ENCODE measurements around the gene GRM1. TPM values are rescaled to one million over a fixed set of nuclear protein-coding genes. Genes with fewer than 3 reads are reported as not detected.

GRM1 gene
- total RNA-seq, 4 donors from 2014 or later = under 0.01 to 0.19 TPM; not detected in 2

DNA sequence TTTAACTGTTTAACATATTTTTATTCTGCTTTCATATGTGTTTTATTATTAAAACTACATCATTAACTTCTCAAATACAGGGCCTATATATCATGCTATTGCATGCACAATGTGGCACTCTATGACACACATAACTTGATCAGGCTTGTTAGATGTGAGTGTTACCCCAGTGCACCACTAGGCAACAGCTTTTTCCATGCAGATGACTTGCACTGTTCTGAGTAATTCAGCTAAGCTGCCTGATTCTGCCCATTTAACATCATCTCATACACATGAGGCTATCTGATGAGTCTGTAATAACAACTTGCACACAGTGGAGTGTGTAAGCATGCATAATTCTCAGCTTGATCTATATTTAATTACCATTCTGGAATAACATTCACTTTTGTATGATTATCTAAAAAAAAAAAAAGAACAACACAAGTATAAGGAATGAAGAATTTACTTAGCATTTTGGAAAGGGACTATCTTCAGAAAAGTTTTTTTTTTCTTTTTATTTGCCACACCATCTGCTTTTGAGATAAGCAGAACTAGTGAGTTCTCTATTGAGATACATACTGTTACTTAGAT lies 83.1 kb downstream of the GRM1 start:
- H3K36me3 ChIP-seq = no peaks in the 10 kb centered on the region
- H3K9me3 ChIP-seq = peaks cover 0 to 10% (median 3%) of the 10 kb centered on the region in 4 donors
- H3K27me3 ChIP-seq = no peaks in the 10 kb centered on the region
- intact Hi-C loops (cut with DNase I) = no loop called here
- no peak for DNase-seq (ENCODE audit: extremely low spot score)
- no peak overlapping the region for H3K4me3 ChIP-seq
- H3K27ac ChIP-seq (replicated peaks in 1 of 4) = no peak overlapping the region
- no peak for TF ChIP-seq EP300 (IDR thresholded peaks at IDR 0.05)
- no peak for TF ChIP-seq CTCF (IDR thresholded peaks at IDR 0.05)
- no peak for TF ChIP-seq POLR2A (IDR thresholded peaks at IDR 0.05; ENCODE audit: low read depth)
- TF ChIP-seq POLR2AphosphoS5 (IDR thresholded peaks at IDR 0.05) = no peak
- H3K4me1 ChIP-seq = no peaks in the 10 kb centered on the region

DNA sequence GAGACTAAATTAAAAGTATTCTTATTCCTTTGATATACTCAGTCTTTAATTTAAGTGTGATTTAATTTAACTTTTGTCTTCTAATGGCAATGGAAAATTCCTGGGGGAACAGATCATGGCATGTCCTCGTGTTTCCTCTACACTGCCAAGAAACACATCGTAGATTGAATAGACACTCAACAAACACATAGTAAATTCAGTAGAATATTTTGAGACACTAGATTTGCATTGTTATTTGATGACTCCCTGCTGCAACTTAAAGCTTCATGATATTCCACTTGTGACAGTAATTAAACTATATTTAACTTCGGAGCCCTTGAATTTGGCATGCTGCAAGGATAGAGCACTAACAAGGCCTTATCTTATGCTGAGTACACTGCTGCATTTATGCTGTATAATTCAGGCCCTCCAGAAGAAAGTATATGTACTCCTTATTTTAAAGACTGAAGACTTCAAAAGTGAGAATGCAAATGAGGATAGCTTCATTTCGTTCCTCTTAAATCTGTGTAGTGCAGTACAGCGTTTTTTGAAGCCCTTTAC lies 84.3 kb downstream of the GRM1 start:
- DNase-seq (ENCODE audit: extremely low spot score) = no peak
- no peak overlapping the region for H3K27ac ChIP-seq (replicated peaks in 1 of 4)
- no peaks in the 10 kb centered on the region for H3K36me3 ChIP-seq
- peaks cover 0 to 10% (median 3%) of the 10 kb centered on the region in 4 donors for H3K9me3 ChIP-seq
- 62% methylated on average over 5 of the region's 5 CpGs for WGBS
- no peak overlapping the region for H3K4me3 ChIP-seq
- no peaks in the 10 kb centered on the region for H3K27me3 ChIP-seq
- H3K4me1 ChIP-seq = no peaks in the 10 kb centered on the region
- intact Hi-C loops (cut with DNase I) = no loop called here
- TF ChIP-seq CTCF (IDR thresholded peaks at IDR 0.05) (no peak), POLR2AphosphoS5 (IDR thresholded peaks at IDR 0.05) (no peak), EP300 (IDR thresholded peaks at IDR 0.05) (no peak), POLR2A (IDR thresholded peaks at IDR 0.05; ENCODE audit: low read depth) (no peak)

DNA sequence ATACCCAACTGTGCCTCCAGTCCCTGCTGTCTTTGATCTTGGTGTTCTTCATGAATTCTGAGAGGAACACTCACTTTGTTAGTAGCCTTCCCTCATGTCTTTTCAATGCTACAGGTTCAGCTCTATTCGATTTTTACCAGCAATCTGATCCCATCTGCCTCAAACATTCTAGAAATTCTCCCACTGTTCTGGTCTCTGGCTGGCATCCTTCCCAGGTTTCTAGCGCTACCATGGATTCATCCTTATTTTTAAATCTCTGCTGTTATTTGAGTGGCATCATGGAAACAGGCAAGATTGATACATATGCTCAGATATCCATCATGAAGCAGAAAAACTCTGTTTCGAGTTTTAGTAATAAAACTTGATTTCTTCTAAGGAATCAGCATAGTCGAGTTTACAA lies 94.8 kb downstream of the GRM1 start:
- TF ChIP-seq CTCF (IDR thresholded peaks at IDR 0.05) (no peak), POLR2AphosphoS5 (IDR thresholded peaks at IDR 0.05) (no peak), POLR2A (IDR thresholded peaks at IDR 0.05; ENCODE audit: low read depth) (no peak), EP300 (IDR thresholded peaks at IDR 0.05) (no peak)
- H3K4me3 ChIP-seq = no peak overlapping the region
- H3K27me3 ChIP-seq = peaks cover 0 to 5% (median 0%) of the 10 kb centered on the region in 4 donors
- no peaks in the 10 kb centered on the region for H3K4me1 ChIP-seq
- no peak overlapping the region for H3K27ac ChIP-seq (replicated peaks in 1 of 4)
- intact Hi-C loops (cut with DNase I) = no loop called here
- WGBS = 81% methylated on average over 4 of the region's 4 CpGs
- H3K9me3 ChIP-seq = no peaks in the 10 kb centered on the region
- no peaks in the 10 kb centered on the region for H3K36me3 ChIP-seq
- DNase-seq (ENCODE audit: extremely low spot score) = no peak

DNA sequence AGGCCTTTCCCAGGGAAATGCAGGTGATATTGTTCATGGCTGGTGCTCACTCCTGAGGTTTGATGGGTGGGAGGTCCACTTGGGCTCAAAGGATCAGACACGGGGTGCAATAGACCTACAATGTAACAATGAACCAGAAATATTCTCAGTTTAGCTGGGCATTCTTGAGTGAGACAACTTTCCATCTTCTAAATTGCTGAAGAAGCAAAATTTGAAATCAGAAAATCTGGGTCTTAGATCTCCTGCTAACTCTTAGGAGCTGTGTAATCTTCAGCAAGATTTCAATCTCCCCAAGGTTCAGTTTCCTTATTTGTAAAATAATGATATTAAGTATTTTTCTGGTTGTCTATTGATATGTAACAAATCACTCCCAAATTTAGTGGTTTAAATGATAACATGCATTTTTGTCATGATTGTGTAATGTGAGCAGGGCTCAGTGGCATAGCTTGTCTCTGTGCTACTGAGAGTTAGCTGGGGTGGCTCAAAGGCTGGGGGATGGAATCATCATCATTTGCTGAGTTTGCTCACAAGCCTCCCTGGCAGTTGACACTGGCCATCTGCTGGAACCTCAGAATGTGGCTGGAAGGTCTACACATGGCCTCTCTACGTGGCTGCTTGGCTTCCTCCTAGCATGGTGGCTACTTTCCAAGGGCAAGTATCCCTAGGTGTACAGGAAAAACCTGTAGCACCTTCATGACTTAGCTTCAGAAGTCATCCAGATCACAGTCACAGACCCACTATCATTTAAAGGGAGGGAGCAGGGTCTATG lies 98.8 kb downstream of the GRM1 start:
- 88% methylated on average over 2 of the region's 2 CpGs for WGBS

More for the DNA sequence above, 98.8 kb downstream of the GRM1 start:
- DNase-seq (ENCODE audit: extremely low spot score) = no peak
- Histone ChIP-seq H3K27ac (replicated peaks in 1 of 4) (no peak overlapping the region), H3K9me3 (no peaks in the 10 kb centered on the region), H3K4me3 (no peak overlapping the region), H3K4me1 (no peaks in the 10 kb centered on the region), H3K27me3 (peaks cover 0 to 5% (median 0%) of the 10 kb centered on the region in 4 donors), H3K36me3 (no peaks in the 10 kb centered on the region)
- no peak for TF ChIP-seq EP300 (IDR thresholded peaks at IDR 0.05)
- no peak for TF ChIP-seq POLR2A (IDR thresholded peaks at IDR 0.05; ENCODE audit: low read depth)
- no peak for TF ChIP-seq POLR2AphosphoS5 (IDR thresholded peaks at IDR 0.05)
- TF ChIP-seq CTCF (IDR thresholded peaks at IDR 0.05) = no peak
- intact Hi-C loops (cut with DNase I) = no loop called here
